Stimulated activated CD4-positive, alpha-beta T cell treated with anti-CD3 and anti-CD28 coated beads, Interleukin-15, amount 100 ng/mL, for 24 hours (primary cell): ENCODE data around the gene RBM19.

Experiments used
- DNase-seq: peaks from one replicate; pipeline ENCODE4 v3.0.0-alpha.2; 2020

RBM19 gene

DNA sequence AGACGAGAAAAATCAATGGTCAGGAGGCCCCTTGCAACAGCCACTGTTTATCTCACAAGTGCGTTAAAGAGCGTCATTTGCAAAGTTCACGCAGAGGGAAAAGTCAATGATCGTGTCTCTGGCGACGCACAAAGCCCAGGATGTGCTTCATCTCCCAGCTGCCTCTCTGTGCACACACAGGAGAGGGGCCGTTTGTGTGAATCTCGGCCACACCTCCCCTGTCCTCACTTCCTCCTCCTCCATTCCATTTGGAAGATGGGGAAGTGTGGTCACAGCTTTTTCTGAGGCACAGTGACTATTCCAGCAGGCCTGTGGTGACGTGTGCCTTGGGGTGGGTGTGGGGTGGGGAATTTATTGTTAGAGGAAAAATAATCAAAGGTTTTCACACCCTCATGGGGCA, 90.4 kb downstream of the RBM19 start:
- DNase-seq: no peak

DNA sequence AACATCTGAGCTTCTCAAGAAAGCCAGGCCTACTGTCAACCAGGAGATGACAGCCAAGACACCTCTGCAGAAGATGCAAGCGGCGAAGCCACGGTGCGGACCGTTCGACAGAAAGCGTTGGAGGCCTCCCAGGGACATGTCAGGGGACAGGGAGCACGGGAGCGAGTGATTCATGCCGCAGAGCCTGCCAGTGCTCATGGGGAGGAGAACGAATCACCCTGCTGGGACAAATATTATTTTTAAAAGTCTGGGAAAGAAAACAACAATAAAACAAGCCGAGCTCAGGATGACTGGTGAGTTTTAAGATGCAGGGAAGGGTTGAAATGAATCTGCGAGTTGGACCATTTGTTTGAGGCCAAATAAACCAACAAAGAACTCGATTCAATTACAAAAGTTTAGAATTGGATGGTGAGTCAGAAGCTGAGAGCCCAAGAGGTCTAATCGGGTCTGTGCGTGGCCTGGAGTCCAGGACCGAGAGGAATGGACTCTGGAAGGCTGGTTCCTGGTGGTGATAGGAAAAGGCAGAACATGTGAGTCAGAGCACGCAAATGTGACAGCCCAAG, 91.0 kb downstream of the RBM19 start:
- no peak for DNase-seq

DNA sequence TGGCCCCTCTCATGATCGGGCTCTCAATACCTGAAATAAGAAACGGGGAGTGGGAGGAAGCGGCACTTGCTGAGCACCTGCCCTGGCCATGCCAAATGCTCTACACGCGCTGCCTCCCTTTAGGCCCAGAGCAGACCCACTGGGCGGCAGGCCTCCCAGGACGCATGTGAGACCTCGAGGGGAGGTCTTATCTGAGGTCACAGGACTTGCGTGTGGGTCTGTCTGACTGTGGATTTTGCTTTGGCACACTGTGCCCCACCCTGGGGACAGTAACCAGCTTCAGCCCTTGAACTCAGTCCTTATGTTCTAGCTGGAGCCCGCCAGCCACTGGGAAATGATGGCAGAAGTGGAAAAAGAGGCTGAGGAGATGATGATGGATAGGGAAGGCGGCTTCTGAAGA, 91.8 kb downstream of the RBM19 start:
- DNase-seq: no peak

DNA sequence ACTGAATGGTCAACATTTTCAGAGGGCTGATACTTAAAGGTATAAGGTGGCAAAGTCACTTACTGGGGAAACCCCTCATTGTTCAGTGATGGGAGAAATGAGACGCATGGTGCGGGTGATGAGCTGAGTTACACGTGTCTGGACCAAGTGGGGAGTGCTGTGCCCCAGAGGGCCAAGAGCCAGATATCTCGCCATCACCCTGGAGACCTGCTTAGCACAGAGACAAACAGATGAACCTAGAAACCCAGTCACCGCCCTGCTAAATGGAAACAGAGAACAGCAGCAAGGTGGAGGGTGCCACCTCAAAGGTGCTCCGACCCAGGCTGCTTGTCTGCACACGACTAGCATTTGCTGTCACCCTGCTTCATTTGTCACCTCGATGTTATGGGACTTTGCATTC, 92.4 kb downstream of the RBM19 start:
- no peak for DNase-seq

DNA sequence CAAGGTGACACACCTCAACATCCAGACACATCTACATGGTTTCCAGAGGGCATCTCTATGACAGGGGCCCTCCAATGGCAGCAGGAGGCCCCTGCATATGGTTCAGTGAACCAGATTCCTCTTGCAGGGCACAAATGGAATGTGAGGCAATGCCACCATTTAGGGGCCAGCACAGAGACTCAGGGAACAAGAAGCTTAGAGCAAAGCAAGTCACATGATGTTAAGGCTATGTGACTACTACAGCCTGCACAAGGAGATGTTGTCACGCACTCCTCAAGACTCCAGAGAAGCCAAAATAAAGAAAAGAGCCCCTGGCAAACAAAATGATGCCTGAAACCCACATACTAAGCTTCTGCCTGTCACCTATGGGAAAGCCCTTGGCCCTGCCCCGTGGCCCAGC, 95.2 kb downstream of the RBM19 start:
- no peak for DNase-seq

GRCh38 chr12:113870035-113870434, 96.1 kb downstream of the RBM19 start:
- DNase-seq: no peak

DNA sequence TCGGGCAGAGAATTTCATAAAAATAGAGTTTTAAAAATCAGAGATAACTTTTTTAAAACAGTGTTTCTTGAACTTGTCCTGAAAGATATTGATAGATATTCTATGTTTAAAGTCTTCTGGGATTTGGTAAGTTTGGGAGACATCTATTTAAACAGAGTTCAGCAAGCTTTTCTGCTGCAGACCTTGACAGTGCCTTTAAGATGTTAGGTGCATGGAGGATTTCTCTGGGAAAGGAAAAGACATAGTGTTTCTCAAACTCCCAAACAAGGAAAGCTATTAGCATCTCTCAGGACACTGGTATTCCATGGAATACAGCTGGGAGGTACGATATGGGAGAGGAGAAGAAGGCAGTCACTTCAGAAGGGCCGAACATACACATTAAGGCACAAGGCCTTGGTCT, 97.8 kb downstream of the RBM19 start:
- DNase-seq: no peak

- DNase-seq: no peak
These were observed 98.9 kb downstream of the RBM19 start for GRCh38 chr12:113867258-113867657.

DNA sequence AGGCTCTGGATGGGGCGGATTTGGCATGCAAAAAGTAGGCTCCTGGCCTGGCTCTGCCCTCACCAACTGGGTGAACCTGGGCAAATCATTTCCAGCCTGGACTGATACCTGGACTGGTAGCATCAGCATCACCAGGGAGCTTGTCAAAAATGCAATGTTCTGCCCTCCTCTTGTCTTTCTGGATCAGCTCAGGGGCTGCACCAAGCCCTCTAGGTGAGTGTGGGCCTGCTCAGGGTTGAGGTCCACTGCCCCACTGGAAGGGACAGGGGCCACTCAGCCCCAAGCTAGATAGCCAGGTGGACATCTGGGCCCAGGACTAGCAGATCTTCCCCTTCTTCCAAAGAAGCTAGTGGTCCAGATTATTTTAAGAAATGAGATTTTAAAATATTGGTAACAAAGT, 99.6 kb downstream of the RBM19 start:
- no peak for DNase-seq

GRCh38 chr12:113863455-113863845, 102.7 kb downstream of the RBM19 start:
- no peak for DNase-seq

- DNase-seq: no peak
These were observed 103.3 kb downstream of the RBM19 start for GRCh38 chr12:113862590-113863454.

GRCh38 chr12:113861708-113862312, 104.3 kb downstream of the RBM19 start:
- DNase-seq: no peak

- DNase-seq: no peak
These were observed 105.2 kb downstream of the RBM19 start for GRCh38 chr12:113860950-113861349.

- DNase-seq: no peak
These were observed 105.9 kb downstream of the RBM19 start for GRCh38 chr12:113860059-113860820.

DNA sequence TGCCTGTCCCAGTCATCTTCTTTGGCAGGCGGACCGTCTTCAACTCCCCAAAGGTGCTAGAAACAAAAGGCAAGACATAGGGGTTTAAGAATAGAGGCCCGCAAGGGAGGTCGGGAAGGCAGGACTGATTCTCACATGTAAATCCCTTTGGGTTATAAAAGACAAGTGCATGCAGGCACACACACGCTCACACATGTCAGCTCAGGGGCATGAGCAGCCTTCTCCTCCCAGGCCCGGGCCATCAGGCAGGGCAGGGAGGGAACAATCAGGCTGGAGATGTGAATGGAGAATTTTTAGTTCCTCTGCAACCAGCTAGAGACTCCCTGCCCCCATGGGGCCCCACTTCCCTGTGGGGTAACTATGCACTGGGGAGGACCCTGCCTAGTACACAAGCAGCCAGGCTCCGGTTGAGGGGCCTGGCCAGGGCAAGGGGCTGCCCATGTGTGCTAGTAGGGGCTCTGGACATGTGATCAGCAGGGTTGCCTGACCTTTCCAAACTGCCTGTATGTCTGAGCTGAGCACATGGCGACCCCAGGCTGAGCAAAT, 107.2 kb downstream of the RBM19 start:
- DNase-seq: no peak

DNA sequence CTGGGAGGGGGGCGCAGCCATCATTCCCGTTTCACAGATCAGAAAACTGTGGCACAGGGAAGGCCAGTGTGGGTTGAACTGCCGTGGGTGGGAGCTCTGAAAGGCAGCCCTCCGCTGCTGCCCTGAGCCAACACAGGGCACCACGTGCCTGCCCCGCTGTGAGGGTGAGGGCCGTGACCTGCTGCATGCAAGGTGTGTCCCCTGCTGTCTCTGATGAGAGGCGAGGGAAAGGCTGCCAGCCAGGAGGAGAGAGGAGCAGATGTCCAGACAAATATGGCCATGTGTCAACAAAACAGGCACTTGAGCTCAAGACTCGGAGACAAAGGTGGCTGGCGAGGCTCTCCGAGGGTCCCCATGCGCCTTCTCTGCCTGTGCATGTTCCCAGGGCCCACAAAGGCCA, 108.8 kb downstream of the RBM19 start:
- no peak for DNase-seq

- DNase-seq: no peak
These were observed 110.1 kb downstream of the RBM19 start for GRCh38 chr12:113855998-113856397.

DNA sequence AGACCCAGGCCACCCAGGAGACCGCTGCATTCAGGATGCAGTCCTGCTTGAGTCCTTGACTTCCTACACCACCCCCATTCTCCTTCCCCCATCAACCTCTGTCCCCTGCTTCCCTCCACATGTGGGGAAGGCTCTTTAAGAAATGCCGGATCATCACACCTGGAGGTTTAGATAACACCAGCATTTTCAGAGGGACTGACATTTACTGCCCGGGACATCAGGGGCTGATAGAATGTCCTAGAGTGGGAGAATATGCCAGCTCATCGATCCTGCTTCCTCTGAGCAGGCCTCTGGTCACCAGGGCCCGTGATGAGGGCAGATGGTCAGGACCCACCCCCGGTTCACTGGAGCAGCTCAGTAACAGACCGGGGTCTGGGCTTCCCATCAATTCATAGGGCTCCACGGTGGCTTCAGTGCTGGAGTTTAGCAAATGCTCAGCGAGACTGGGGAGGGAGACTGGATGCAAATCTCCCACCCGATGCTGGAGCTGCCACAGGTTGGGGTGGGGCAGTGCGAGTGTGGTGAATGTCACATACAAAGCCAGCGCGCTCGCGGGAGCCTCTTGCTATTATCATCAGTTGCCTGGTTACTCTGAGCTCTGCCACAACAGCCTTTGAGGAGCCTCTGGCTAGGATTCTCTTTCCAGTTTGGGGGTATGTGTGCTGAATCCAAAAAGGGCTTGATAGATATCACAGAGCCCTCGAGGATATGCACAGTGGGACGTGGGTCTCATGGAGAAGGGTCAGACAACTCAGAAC, 111.6 kb downstream of the RBM19 start:
- no peak for DNase-seq

DNA sequence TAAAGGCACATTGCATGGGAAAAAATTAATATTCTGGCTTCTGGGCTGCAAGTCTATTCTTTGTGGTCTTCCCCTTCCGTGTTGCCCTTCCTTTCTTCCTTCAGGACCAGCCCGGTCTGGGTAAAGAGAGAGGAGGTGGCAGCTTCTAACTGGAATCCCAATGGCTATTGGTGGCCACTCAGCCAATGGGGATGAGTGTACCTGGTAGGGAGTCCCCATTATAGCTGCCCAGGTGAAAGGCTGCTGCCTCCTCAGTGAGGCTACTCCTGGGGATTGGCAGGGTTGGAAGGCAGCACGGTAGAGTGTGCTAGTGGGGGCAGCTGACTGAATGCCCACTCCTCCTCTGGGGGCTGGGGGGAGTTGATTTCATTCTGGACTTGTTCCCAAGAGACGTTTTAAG, 112.6 kb downstream of the RBM19 start:
- no peak for DNase-seq

- DNase-seq: no peak
These were observed 113.2 kb downstream of the RBM19 start for GRCh38 chr12:113852695-113853490.

- no peak for DNase-seq
These were observed 113.9 kb downstream of the RBM19 start for GRCh38 chr12:113852264-113852663.
